ENCODE measurements around the gene LCAT.

The LCAT gene

GRCh38 chr16:67933805-67934204, 10.1 kb downstream of the LCAT start:
- no peak overlapping the region for H3K9ac ChIP-seq (ENCODE audit: low read depth in 1 of 2, low read length in 2 of 2)
- no peaks in the 10 kb centered on the region for H3K9me3 ChIP-seq (ENCODE audit: control insufficient read depth in 2 of 2, low read length in 2 of 2)
- H3K27me3 ChIP-seq (ENCODE audit: control insufficient read depth in 2 of 2, insufficient read depth in 2 of 2, low read length in 2 of 2) = no peaks in the 10 kb centered on the region
- H3K27ac ChIP-seq (ENCODE audit: low read depth in 2 of 2, low read length in 2 of 2) = no peak overlapping the region
- H3K36me3 ChIP-seq (ENCODE audit: control insufficient read depth in 2 of 2, insufficient read depth in 2 of 2, low read length in 2 of 2) = peaks cover 21 to 55% of the 10 kb centered on the region in 2 donors
- H3K4me3 ChIP-seq (ENCODE audit: low read length in 2 of 2) = no peak overlapping the region
- peaks cover 18 to 20% of the 10 kb centered on the region in 2 donors for H3K4me1 ChIP-seq (ENCODE audit: control insufficient read depth in 2 of 2, insufficient read depth in 2 of 2, low read length in 2 of 2)

GRCh38 chr16:67932462-67932840, 11.5 kb downstream of the LCAT start:
- Histone ChIP-seq H3K9ac (ENCODE audit: low read depth in 1 of 2, low read length in 2 of 2) (no peak overlapping the region), H3K27ac (ENCODE audit: low read depth in 2 of 2, low read length in 2 of 2) (no peak overlapping the region), H3K4me3 (ENCODE audit: low read length in 2 of 2) (no peak overlapping the region), H3K27me3 (ENCODE audit: control insufficient read depth in 2 of 2, insufficient read depth in 2 of 2, low read length in 2 of 2) (no peaks in the 10 kb centered on the region), H3K36me3 (ENCODE audit: control insufficient read depth in 2 of 2, insufficient read depth in 2 of 2, low read length in 2 of 2) (peaks cover 30 to 64% of the 10 kb centered on the region in 2 donors), H3K9me3 (ENCODE audit: control insufficient read depth in 2 of 2, low read length in 2 of 2) (no peaks in the 10 kb centered on the region), H3K4me1 (ENCODE audit: control insufficient read depth in 2 of 2, insufficient read depth in 2 of 2, low read length in 2 of 2) (peaks cover 18 to 19% of the 10 kb centered on the region in 2 donors)

GRCh38 chr16:67931712-67932461, 12.0 kb downstream of the LCAT start, which contains the start of gene CTRL:
CTRL (minus strand) TSS chr16:67931862; CDS start chr16:67931852, 10 bp downstream.
- no peaks in the 10 kb centered on the region for H3K9me3 ChIP-seq (ENCODE audit: control insufficient read depth in 2 of 2, low read length in 2 of 2)
- H3K9ac ChIP-seq (ENCODE audit: low read depth in 1 of 2, low read length in 2 of 2) = no peak within 1 kb of the TSS
- H3K36me3 ChIP-seq (ENCODE audit: control insufficient read depth in 2 of 2, insufficient read depth in 2 of 2, low read length in 2 of 2) = peaks cover 35 to 65% of the 10 kb centered on the region in 2 donors
- H3K4me3 ChIP-seq (ENCODE audit: low read length in 2 of 2) = no peak within 1 kb of the TSS
- H3K4me1 ChIP-seq (ENCODE audit: control insufficient read depth in 2 of 2, insufficient read depth in 2 of 2, low read length in 2 of 2) = peaks cover 12 to 13% of the 10 kb centered on the region in 2 donors
- no peak within 1 kb of the TSS for H3K27ac ChIP-seq (ENCODE audit: low read depth in 2 of 2, low read length in 2 of 2)
- H3K27me3 ChIP-seq (ENCODE audit: control insufficient read depth in 2 of 2, insufficient read depth in 2 of 2, low read length in 2 of 2) = no peaks in the 10 kb centered on the region

GRCh38 chr16:67930678-67931211, 13.2 kb downstream of the LCAT start:
- peaks cover 41 to 63% of the 10 kb centered on the region in 2 donors for H3K36me3 ChIP-seq (ENCODE audit: control insufficient read depth in 2 of 2, insufficient read depth in 2 of 2, low read length in 2 of 2)

GRCh38 chr16:67930191-67930590, 13.7 kb downstream of the LCAT start:
- H3K27me3 ChIP-seq (ENCODE audit: control insufficient read depth in 2 of 2, insufficient read depth in 2 of 2, low read length in 2 of 2) = no peaks in the 10 kb centered on the region
- H3K4me3 ChIP-seq (ENCODE audit: low read length in 2 of 2) = no peak overlapping the region
- H3K36me3 ChIP-seq (ENCODE audit: control insufficient read depth in 2 of 2, insufficient read depth in 2 of 2, low read length in 2 of 2) = peaks cover 40 to 63% of the 10 kb centered on the region in 2 donors
- no peaks in the 10 kb centered on the region for H3K9me3 ChIP-seq (ENCODE audit: control insufficient read depth in 2 of 2, low read length in 2 of 2)
- no peak overlapping the region for H3K27ac ChIP-seq (ENCODE audit: low read depth in 2 of 2, low read length in 2 of 2)
- H3K4me1 ChIP-seq (ENCODE audit: control insufficient read depth in 2 of 2, insufficient read depth in 2 of 2, low read length in 2 of 2) = peaks cover 7% of the 10 kb centered on the region in 2 donors
- no peak overlapping the region for H3K9ac ChIP-seq (ENCODE audit: low read depth in 1 of 2, low read length in 2 of 2)

More at GRCh38 chr16:67930678-67931211, 13.2 kb downstream of the LCAT start:
- Histone ChIP-seq H3K4me1 (ENCODE audit: control insufficient read depth in 2 of 2, insufficient read depth in 2 of 2, low read length in 2 of 2) (peaks cover 10 to 11% of the 10 kb centered on the region in 2 donors), H3K4me3 (ENCODE audit: low read length in 2 of 2) (no peak overlapping the region), H3K27me3 (ENCODE audit: control insufficient read depth in 2 of 2, insufficient read depth in 2 of 2, low read length in 2 of 2) (no peaks in the 10 kb centered on the region), H3K27ac (ENCODE audit: low read depth in 2 of 2, low read length in 2 of 2) (no peak overlapping the region), H3K9ac (ENCODE audit: low read depth in 1 of 2, low read length in 2 of 2) (no peak overlapping the region), H3K9me3 (ENCODE audit: control insufficient read depth in 2 of 2, low read length in 2 of 2) (no peaks in the 10 kb centered on the region)

- Histone ChIP-seq H3K27ac (ENCODE audit: low read depth in 2 of 2, low read length in 2 of 2) (no peak overlapping the region), H3K4me3 (ENCODE audit: low read length in 2 of 2) (no peak overlapping the region), H3K9me3 (ENCODE audit: control insufficient read depth in 2 of 2, low read length in 2 of 2) (no peaks in the 10 kb centered on the region), H3K9ac (ENCODE audit: low read depth in 1 of 2, low read length in 2 of 2) (no peak overlapping the region), H3K4me1 (ENCODE audit: control insufficient read depth in 2 of 2, insufficient read depth in 2 of 2, low read length in 2 of 2) (no peaks in the 10 kb centered on the region), H3K27me3 (ENCODE audit: control insufficient read depth in 2 of 2, insufficient read depth in 2 of 2, low read length in 2 of 2) (no peaks in the 10 kb centered on the region), H3K36me3 (ENCODE audit: control insufficient read depth in 2 of 2, insufficient read depth in 2 of 2, low read length in 2 of 2) (peaks cover 26 to 52% of the 10 kb centered on the region in 2 donors)
These were observed 15.2 kb downstream of the LCAT start for GRCh38 chr16:67928561-67929364.

- Histone ChIP-seq H3K4me1 (ENCODE audit: control insufficient read depth in 2 of 2, insufficient read depth in 2 of 2, low read length in 2 of 2) (no peaks in the 10 kb centered on the region), H3K27me3 (ENCODE audit: control insufficient read depth in 2 of 2, insufficient read depth in 2 of 2, low read length in 2 of 2) (no peaks in the 10 kb centered on the region), H3K4me3 (ENCODE audit: low read length in 2 of 2) (no peak overlapping the region), H3K9ac (ENCODE audit: low read depth in 1 of 2, low read length in 2 of 2) (no peak overlapping the region), H3K36me3 (ENCODE audit: control insufficient read depth in 2 of 2, insufficient read depth in 2 of 2, low read length in 2 of 2) (peaks cover 25 to 52% of the 10 kb centered on the region in 2 donors), H3K27ac (ENCODE audit: low read depth in 2 of 2, low read length in 2 of 2) (no peak overlapping the region), H3K9me3 (ENCODE audit: control insufficient read depth in 2 of 2, low read length in 2 of 2) (no peaks in the 10 kb centered on the region)
These were observed 15.8 kb downstream of the LCAT start for GRCh38 chr16:67928147-67928546.

- Histone ChIP-seq H3K9me3 (ENCODE audit: control insufficient read depth in 2 of 2, low read length in 2 of 2) (no peaks in the 10 kb centered on the region), H3K4me1 (ENCODE audit: control insufficient read depth in 2 of 2, insufficient read depth in 2 of 2, low read length in 2 of 2) (no peaks in the 10 kb centered on the region), H3K27ac (ENCODE audit: low read depth in 2 of 2, low read length in 2 of 2) (no peak overlapping the region), H3K4me3 (ENCODE audit: low read length in 2 of 2) (no peak overlapping the region), H3K9ac (ENCODE audit: low read depth in 1 of 2, low read length in 2 of 2) (no peak overlapping the region), H3K27me3 (ENCODE audit: control insufficient read depth in 2 of 2, insufficient read depth in 2 of 2, low read length in 2 of 2) (no peaks in the 10 kb centered on the region), H3K36me3 (ENCODE audit: control insufficient read depth in 2 of 2, insufficient read depth in 2 of 2, low read length in 2 of 2) (peaks cover 28 to 50% of the 10 kb centered on the region in 2 donors)
These were observed 16.6 kb downstream of the LCAT start for GRCh38 chr16:67927131-67927941.

GRCh38 chr16:67926181-67926750, 17.7 kb downstream of the LCAT start:
- no peak overlapping the region for H3K4me3 ChIP-seq (ENCODE audit: low read length in 2 of 2)
- no peaks in the 10 kb centered on the region for H3K4me1 ChIP-seq (ENCODE audit: control insufficient read depth in 2 of 2, insufficient read depth in 2 of 2, low read length in 2 of 2)
- H3K27ac ChIP-seq (ENCODE audit: low read depth in 2 of 2, low read length in 2 of 2) = no peak overlapping the region
- H3K9ac ChIP-seq (ENCODE audit: low read depth in 1 of 2, low read length in 2 of 2) = no peak overlapping the region
- H3K9me3 ChIP-seq (ENCODE audit: control insufficient read depth in 2 of 2, low read length in 2 of 2) = no peaks in the 10 kb centered on the region
- H3K27me3 ChIP-seq (ENCODE audit: control insufficient read depth in 2 of 2, insufficient read depth in 2 of 2, low read length in 2 of 2) = no peaks in the 10 kb centered on the region
- peaks cover 31 to 41% of the 10 kb centered on the region in 2 donors for H3K36me3 ChIP-seq (ENCODE audit: control insufficient read depth in 2 of 2, insufficient read depth in 2 of 2, low read length in 2 of 2)
